HEK293T (cell line): ENCODE measurements around the gene BMERB1.

Source experiments
- BHLHE40 ChIP-seq: fragments of 450-650 bp; IDR thresholded peaks from 2 replicates; pipeline ENCODE4 v1.6.1; 2016; ENCODE audit warnings: mild to moderate bottlenecking, moderate library complexity, borderline replicate concordance
- FOXK2 ChIP-seq: fragments of 450-650 bp; IDR thresholded peaks from 2 replicates; pipeline ENCODE4 v1.6.1; 2016; ENCODE audit warnings: mild to moderate bottlenecking
- FOXM1 ChIP-seq: fragments of 450-650 bp; IDR thresholded peaks from 2 replicates; pipeline ENCODE4 v1.6.1; 2017; ENCODE audit warnings: mild to moderate bottlenecking, borderline replicate concordance
- SP1 ChIP-seq: fragments of 450-650 bp; IDR thresholded peaks from 2 replicates; pipeline ENCODE4 v1.6.1; 2017
- SUZ12 ChIP-seq: fragments of 450-650 bp; IDR thresholded peaks from 2 replicates; pipeline ENCODE4 v1.6.1; 2016; ENCODE audit warnings: mild to moderate bottlenecking
- TARDBP ChIP-seq: fragments of 450-650 bp; IDR thresholded peaks from 2 replicates; pipeline ENCODE4 v1.6.1; 2016

DNA sequence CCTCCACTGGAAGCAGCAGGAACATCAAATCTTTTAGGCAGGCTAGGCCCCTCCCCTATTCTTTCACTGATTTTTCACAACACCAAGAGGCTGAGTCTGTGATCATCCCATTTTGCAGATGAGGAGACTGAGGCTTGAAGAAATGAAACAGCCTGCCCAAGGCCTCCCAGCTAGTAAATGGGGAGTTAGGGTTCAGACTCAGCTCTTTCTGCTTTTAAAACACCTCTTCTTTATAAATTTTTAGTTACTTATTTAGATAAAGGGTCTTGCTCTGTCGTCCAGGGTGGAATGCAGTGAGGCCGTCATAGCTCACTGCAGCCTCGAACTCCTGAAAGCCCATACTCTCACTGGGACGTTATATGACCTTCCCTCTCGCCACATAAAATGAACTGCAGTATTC, 82.2 kb downstream of the BMERB1 start:
- TF ChIP-seq BHLHE40 (no peak), FOXK2 (no peak), SP1 (no peak), TARDBP (no peak), SUZ12 (no peak), FOXM1 (no peak)
